K562 (cell line): ENCODE data around the gene TUT4. TPM values are rescaled to one million over a fixed set of nuclear protein-coding genes. Genes with fewer than 3 reads are reported as not detected.

Experiments
- ATF1 ChIP-seq, 2 experiments: fragments of 450-650 bp in 1 of 2; IDR thresholded peaks; 2 replicates each; pipeline ENCODE4 v1.6.1; 2016; ENCODE audit warnings: missing compliant biosample characterization in 1 of 2, missing genetic modification characterization in 1 of 2
- CSDE1 ChIP-seq, 2 experiments: fragments of 450-650 bp; IDR thresholded peaks; 2 replicates each; pipeline ENCODE4 v1.6.1; 2016; ENCODE audit warnings: mild to moderate bottlenecking in 1 of 2
- ETV1 ChIP-seq: fragments of 450-650 bp; conservative IDR thresholded peaks from 2 replicates; pipeline ENCODE4 v1.6.1; 2016; ENCODE audit warnings: missing genetic modification characterization, control low read depth, low read depth, missing compliant biosample characterization
- FOSL1 ChIP-seq: fragments of 200-800 bp; sonication (Bioruptor generic); conservative IDR thresholded peaks from 2 replicates; pipeline ENCODE4 v1.6.1; 2016; ENCODE audit warnings: missing genetic modification characterization, missing compliant biosample characterization
- GATA2 ChIP-seq: sonication (generic); formaldehyde crosslinking; IDR thresholded peaks from 2 replicates; pipeline ENCODE4 v1.4.0; 2020; ENCODE audit warnings: mild to moderate bottlenecking, missing genetic modification reagents
- HINFP ChIP-seq: fragments of 450-650 bp; conservative IDR thresholded peaks from 2 replicates; pipeline ENCODE4 v1.6.1; 2016; ENCODE audit warnings: missing genetic modification characterization, low read depth, mild to moderate bottlenecking, control low read depth, missing compliant biosample characterization
- HNRNPH1 ChIP-seq: fragments of 200-400 bp; formaldehyde crosslinking; optimal IDR thresholded peaks from 2 replicates; pipeline ENCODE3; 2017; ENCODE audit warnings: low read depth, mild to moderate bottlenecking, low read length, moderate library complexity
- KAT2B ChIP-seq: IDR thresholded peaks from one replicate; pipeline ENCODE4 v1.6.1; 2012; ENCODE audit warnings: low read depth, mild to moderate bottlenecking, control low read depth, inconsistent platforms, low read length, moderate library complexity
- KDM1A ChIP-seq, 2 experiments: fragments of 450-650 bp; IDR thresholded peaks; 2 replicates each; pipeline ENCODE4 v1.6.1; 2016; ENCODE audit warnings: mild to moderate bottlenecking in 2 of 2
- KDM2B ChIP-seq: fragments of 250-450 bp; sonication (Bioruptor Pico); IDR thresholded peaks from 2 replicates; pipeline ENCODE4 v1.8.0; 2021; ENCODE audit warnings: mild to moderate bottlenecking, moderate library complexity
- MAFG ChIP-seq: fragments of 450-650 bp; conservative IDR thresholded peaks from 2 replicates; pipeline ENCODE4 v1.6.1; 2016; ENCODE audit warnings: missing genetic modification characterization, missing compliant biosample characterization
- MBD1 ChIP-seq: fragments of 250-450 bp; sonication (Bioruptor Pico); IDR thresholded peaks from 2 replicates; pipeline ENCODE4 v1.8.0; 2022; ENCODE audit warnings: inconsistent platforms
- RAD51 ChIP-seq: fragments of 450-650 bp; IDR thresholded peaks from 2 replicates; pipeline ENCODE4 v1.7.1; 2016; ENCODE audit warnings: low read depth, mild to moderate bottlenecking, borderline replicate concordance
- RB1 ChIP-seq: fragments of 450-650 bp; IDR thresholded peaks from 2 replicates; pipeline ENCODE4 v1.6.1; 2017; ENCODE audit warnings: low read depth, mild to moderate bottlenecking
- SIRT6 ChIP-seq: IDR thresholded peaks from one replicate; pipeline ENCODE4 v1.6.1; 2012; ENCODE audit warnings: low read depth, mild to moderate bottlenecking, control low read depth, inconsistent platforms, low read length, moderate library complexity
- SMARCC2 ChIP-seq: fragments of 450-650 bp; IDR thresholded peaks from 2 replicates; pipeline ENCODE4 v1.6.1; 2017; ENCODE audit warnings: antibody characterized with exemption, moderate library complexity, mild to moderate bottlenecking, low read depth
- ZBTB49 ChIP-seq: sonication (generic); formaldehyde crosslinking; IDR thresholded peaks from 2 replicates; pipeline ENCODE4 v1.8.0; 2022; ENCODE audit warnings: missing genetic modification reagents, mild to moderate bottlenecking, borderline replicate concordance
- ZNF408 ChIP-seq: fragments of 250-450 bp; sonication (Bioruptor Pico); IDR thresholded peaks from 2 replicates; pipeline ENCODE4 v1.4.0; 2020; ENCODE audit warnings: low read depth, mild to moderate bottlenecking, moderate library complexity
- ZNF695 ChIP-seq: fragments of 450-650 bp; formaldehyde crosslinking; IDR thresholded peaks from 2 replicates; pipeline ENCODE4 v1.4.0; 2020; ENCODE audit warnings: mild to moderate bottlenecking, moderate library complexity
- ZNF707 ChIP-seq: fragments of 250-450 bp; sonication (Bioruptor Pico); conservative IDR thresholded peaks from 2 replicates; pipeline ENCODE4 v1.8.0; 2022; ENCODE audit warnings: inconsistent platforms, mild to moderate bottlenecking, moderate library complexity
- polyA plus RNA-seq, 8 experiments: library from polyadenylated mRNA; depleted of rRNA in 4 of 8; stranded (reverse) in 5 of 8; unstranded in 3 of 8; fragments of >200 nt; fragmentation: Nextera tagmentation in 2 of 8; fragmentation: Illumina TruSeq in 1 of 8; extraction: Ambion mirVana in 2 of 8; extraction: Trizol in 1 of 8; gene quantifications; 2 replicates each; pipeline versions ENCODE4 v1.2.1 to v1.2.3, GENCODE V29; 2011 to 2014; ENCODE audit warnings: inconsistent platforms in 1 of 8, missing spikeins in 1 of 8
- total RNA-seq, 7 experiments: library from RNA; depleted of rRNA in 6 of 7; stranded (reverse); fragments of >200 nt in 6 of 7; fragmentation: Illumina TruSeq in 2 of 7; extraction: Trizol in 2 of 7; gene quantifications; 2 replicates each; pipeline versions ENCODE4 v1.2.1 to v1.2.3, GENCODE V29; 2011 to 2021; ENCODE audit warnings: low replicate concordance in 1 of 7

Gene TUT4
- total and polyA plus RNA-seq, 9 of the 15 experiments (the other 6 are each of a cell fraction or from before 2014, with no cell fraction given): 15.8 to 53.5 (median 36.7) TPM

- TF ChIP-seq CSDE1 (IDR thresholded peaks at IDR 0.05) (no peak), ZNF707 (no peak), KDM2B (CRISPR knock-in tag) (no peak), HNRNPH1 (no peak), RAD51 (no peak), ATF1 (CRISPR knock-in tag; IDR thresholded peaks at IDR 0.05) (no peak), ATF1 (tag; IDR thresholded peaks at IDR 0.05) (no peak), KAT2B (no peak), SMARCC2 (no peak), MAFG (tag) (peak; percentile 73), RB1 (no peak), FOSL1 (tag) (no peak), KDM1A (IDR thresholded peaks at IDR 0.05) (no peak), ETV1 (tag) (no peak), ZBTB49 (CRISPR knock-in tag) (no peak), ZNF408 (CRISPR knock-in tag) (no peak), SIRT6 (no peak), MBD1 (CRISPR knock-in tag) (no peak), HINFP (no peak), ZNF695 (CRISPR knock-in tag) (no peak), GATA2 (CRISPR knock-in tag) (no peak)
These were observed 153.3 kb downstream of the TUT4 start (continued) for GRCh38 chr1:52399629-52400028.
